ENCODE data around the gene NEDD4L.

Gene NEDD4L

GRCh38 chr18:58128381-58129374 is 84.7 kb downstream of the NEDD4L start:
- no peak for DNase-seq (ENCODE audit: low spot score)
- no peak for TF ChIP-seq CTCF (IDR thresholded peaks at IDR 0.05; ENCODE audit: extremely low read depth, insufficient read depth, missing control alignments)
- in situ Hi-C loops (cut with MboI; ENCODE audit: low pct_unique_long_range_greater_than_20kb, low sequenced_read_pairs, unreplicated experiment): loop anchor here (10.0 kb wide), 1 partner anchor 174 kb away; no protein-coding TSS in a partner anchor

GRCh38 chr18:58132595-58133261 is 88.7 kb downstream of the NEDD4L start:
- no peak for DNase-seq (ENCODE audit: low spot score)
- in situ Hi-C loops (cut with MboI; ENCODE audit: low pct_unique_long_range_greater_than_20kb, low sequenced_read_pairs, unreplicated experiment): no loop called here
- no peak for TF ChIP-seq CTCF (IDR thresholded peaks at IDR 0.05; ENCODE audit: extremely low read depth, insufficient read depth, missing control alignments)

- DNase-seq (ENCODE audit: low spot score): no peak
- no peak for TF ChIP-seq CTCF (IDR thresholded peaks at IDR 0.05; ENCODE audit: extremely low read depth, insufficient read depth, missing control alignments)
- in situ Hi-C loops (cut with MboI; ENCODE audit: low pct_unique_long_range_greater_than_20kb, low sequenced_read_pairs, unreplicated experiment): no loop called here
Measured at GRCh38 chr18:58135183-58135641, 91.2 kb downstream of the NEDD4L start.

- TF ChIP-seq CTCF (IDR thresholded peaks at IDR 0.05; ENCODE audit: extremely low read depth, insufficient read depth, missing control alignments): peak; percentile 80
- in situ Hi-C loops (cut with MboI; ENCODE audit: low pct_unique_long_range_greater_than_20kb, low sequenced_read_pairs, unreplicated experiment): no loop called here
- DNase-seq (ENCODE audit: low spot score): peak; percentile 83
Measured at GRCh38 chr18:58135701-58136331, 91.8 kb downstream of the NEDD4L start.

- no peak for DNase-seq (ENCODE audit: low spot score)
- TF ChIP-seq CTCF (IDR thresholded peaks at IDR 0.05; ENCODE audit: extremely low read depth, insufficient read depth, missing control alignments): no peak
- in situ Hi-C loops (cut with MboI; ENCODE audit: low pct_unique_long_range_greater_than_20kb, low sequenced_read_pairs, unreplicated experiment): no loop called here
Measured at GRCh38 chr18:58136879-58137278, 92.9 kb downstream of the NEDD4L start.

Data from GM13977 (cell line).